Measurements from ENCODE around the gene AVL9.

AVL9 gene

GRCh38 chr7:32536016-32536415 lies 40.7 kb downstream of the AVL9 start:
- no peak overlapping the region for H3K4me3 ChIP-seq (ENCODE audit: low read length)
- TF ChIP-seq ZNF274 (IDR thresholded peaks at IDR 0.05; ENCODE audit: low read depth, low read length), result no peak

- no peak overlapping the region for H3K4me3 ChIP-seq (ENCODE audit: low read length)
- no peak for TF ChIP-seq ZNF274 (IDR thresholded peaks at IDR 0.05; ENCODE audit: low read depth, low read length)
Measured at GRCh38 chr7:32536585-32536984, 41.3 kb downstream of the AVL9 start.

DNA sequence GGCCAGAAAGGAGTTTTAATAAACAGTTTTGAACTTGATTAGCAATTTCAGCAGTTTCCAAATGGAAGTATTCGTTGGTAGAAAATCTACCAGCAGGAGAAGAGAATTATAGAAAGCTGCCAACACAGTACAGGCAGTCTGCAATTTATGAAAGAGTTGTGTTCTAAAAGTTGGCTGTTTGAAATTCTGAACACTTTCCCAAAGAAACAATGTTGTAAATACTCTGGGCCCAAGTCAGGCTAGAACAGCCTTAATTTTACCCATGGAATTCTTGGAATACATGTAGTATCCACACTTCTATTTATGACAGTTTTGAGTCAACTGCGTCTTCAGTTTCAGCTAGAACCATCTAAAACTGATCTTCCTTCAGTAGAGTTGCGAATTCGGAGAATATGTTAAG lies 42.5 kb downstream of the AVL9 start:
- TF ChIP-seq ZNF274 (IDR thresholded peaks at IDR 0.05; ENCODE audit: low read depth, low read length), result no peak

DNA sequence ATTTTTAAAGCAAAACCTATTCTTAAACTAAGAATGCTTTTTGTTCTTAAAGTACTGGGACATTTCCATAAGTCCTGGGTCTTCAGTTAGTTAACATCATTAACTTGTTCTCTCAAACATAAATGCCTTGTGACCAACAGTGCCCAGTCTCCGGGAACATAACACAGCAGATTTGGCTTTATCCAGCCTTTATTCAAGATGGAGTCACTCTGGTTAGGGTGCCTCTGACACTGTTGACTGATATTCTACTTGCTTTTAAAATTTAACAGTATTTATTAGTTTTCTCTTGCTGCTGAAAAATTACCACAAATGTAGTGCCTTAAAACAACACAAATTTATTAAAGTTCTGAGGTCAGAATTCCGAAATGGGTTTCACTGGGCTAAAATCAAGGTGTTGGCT lies 44.1 kb downstream of the AVL9 start:
- no peak overlapping the region for H3K4me3 ChIP-seq (ENCODE audit: low read length)
- no peak for TF ChIP-seq ZNF274 (IDR thresholded peaks at IDR 0.05; ENCODE audit: low read depth, low read length)

More for the DNA sequence above, 42.5 kb downstream of the AVL9 start:
- no peak overlapping the region for H3K4me3 ChIP-seq (ENCODE audit: low read length)

DNA sequence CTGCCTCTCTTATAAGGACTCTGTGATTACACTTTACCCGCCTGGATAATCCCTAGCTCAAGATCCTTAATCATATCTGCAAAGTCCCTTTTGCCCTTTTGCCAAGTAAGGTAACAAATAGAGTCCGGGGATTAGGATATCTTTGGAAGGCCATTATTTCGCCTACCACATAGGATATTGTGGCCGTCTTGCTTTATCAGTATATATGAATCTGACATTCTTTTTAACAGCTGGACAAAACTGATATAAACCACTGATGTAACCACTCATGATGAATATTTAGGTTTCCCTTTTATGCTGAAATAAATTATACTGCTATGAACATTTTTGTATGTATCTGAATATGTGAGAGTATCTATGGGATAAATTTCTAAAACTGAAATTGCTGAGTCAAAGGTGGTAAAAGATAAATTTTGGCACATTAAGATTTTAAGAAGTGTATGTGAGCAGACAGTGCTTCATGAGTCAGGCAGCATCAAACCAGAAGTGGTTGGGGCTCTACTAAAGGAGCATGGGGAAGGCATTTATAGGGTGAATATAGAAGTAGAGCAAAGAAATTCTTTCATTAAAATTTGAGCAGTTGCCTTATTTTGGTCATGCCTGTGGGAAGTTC lies 44.7 kb downstream of the AVL9 start:
- TF ChIP-seq ZNF274 (IDR thresholded peaks at IDR 0.05; ENCODE audit: low read depth, low read length), result no peak
- no peak overlapping the region for H3K4me3 ChIP-seq (ENCODE audit: low read length)

- TF ChIP-seq ZNF274 (IDR thresholded peaks at IDR 0.05; ENCODE audit: low read depth, low read length), result no peak
Measured at GRCh38 chr7:32542595-32542994, 47.3 kb downstream of the AVL9 start.

GRCh38 chr7:32559480-32559879 lies 64.2 kb downstream of the AVL9 start:
- no peak for TF ChIP-seq ZNF274 (IDR thresholded peaks at IDR 0.05; ENCODE audit: low read depth, low read length)
- no peak overlapping the region for H3K4me3 ChIP-seq (ENCODE audit: low read length)

More at GRCh38 chr7:32542595-32542994, 47.3 kb downstream of the AVL9 start:
- H3K4me3 ChIP-seq (ENCODE audit: low read length), result no peak overlapping the region

GRCh38 chr7:32560075-32560474 lies 64.8 kb downstream of the AVL9 start:
- no peak overlapping the region for H3K4me3 ChIP-seq (ENCODE audit: low read length)
- no peak for TF ChIP-seq ZNF274 (IDR thresholded peaks at IDR 0.05; ENCODE audit: low read depth, low read length)

GRCh38 chr7:32561613-32562012 lies 66.3 kb downstream of the AVL9 start:
- H3K4me3 ChIP-seq (ENCODE audit: low read length), result no peak overlapping the region
- no peak for TF ChIP-seq ZNF274 (IDR thresholded peaks at IDR 0.05; ENCODE audit: low read depth, low read length)

GRCh38 chr7:32564542-32564941 lies 69.3 kb downstream of the AVL9 start:
- H3K4me3 ChIP-seq (ENCODE audit: low read length), result no peak overlapping the region
- no peak for TF ChIP-seq ZNF274 (IDR thresholded peaks at IDR 0.05; ENCODE audit: low read depth, low read length)

GRCh38 chr7:32569388-32570289 lies 74.3 kb downstream of the AVL9 start:
- TF ChIP-seq ZNF274 (IDR thresholded peaks at IDR 0.05; ENCODE audit: low read depth, low read length), result no peak
- no peak overlapping the region for H3K4me3 ChIP-seq (ENCODE audit: low read length)

DNA sequence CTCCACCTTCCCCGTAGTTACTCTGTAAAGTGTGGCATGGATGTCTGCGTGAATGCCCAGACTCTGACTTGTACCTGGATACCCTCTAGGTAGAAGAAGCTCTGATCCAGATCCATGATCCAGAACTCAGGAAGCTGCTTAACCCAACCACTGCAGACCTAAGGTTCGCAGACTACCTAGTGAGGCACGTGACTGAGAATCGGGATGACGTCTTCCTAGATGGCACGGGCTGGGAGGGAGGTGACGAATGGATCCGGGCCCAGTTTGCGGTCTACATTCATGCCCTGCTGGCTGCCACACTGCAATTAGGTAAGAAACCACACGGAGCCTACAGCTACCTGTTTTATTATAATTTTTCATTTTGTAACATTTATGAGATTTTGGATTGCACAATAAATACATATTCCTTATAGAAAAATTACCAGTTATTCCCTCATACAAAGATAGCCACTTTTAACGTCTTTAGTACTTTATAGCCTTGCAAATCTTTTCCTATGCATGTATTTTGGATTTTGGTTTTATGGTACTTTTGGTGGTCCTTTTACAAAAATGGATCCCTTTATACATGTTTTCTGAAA lies 77.9 kb downstream of the AVL9 start:
- no peak overlapping the region for H3K4me3 ChIP-seq (ENCODE audit: low read length)
- TF ChIP-seq ZNF274 (IDR thresholded peaks at IDR 0.05; ENCODE audit: low read depth, low read length), result no peak

GRCh38 chr7:32574626-32575025 lies 79.3 kb downstream of the AVL9 start:
- no peak for TF ChIP-seq ZNF274 (IDR thresholded peaks at IDR 0.05; ENCODE audit: low read depth, low read length)
- no peak overlapping the region for H3K4me3 ChIP-seq (ENCODE audit: low read length)

GRCh38 chr7:32577421-32577820 lies 82.1 kb downstream of the AVL9 start:
- H3K4me3 ChIP-seq (ENCODE audit: low read length), result no peak overlapping the region
- TF ChIP-seq ZNF274 (IDR thresholded peaks at IDR 0.05; ENCODE audit: low read depth, low read length), result no peak

GRCh38 chr7:32579776-32580175 lies 84.5 kb downstream of the AVL9 start:
- no peak overlapping the region for H3K4me3 ChIP-seq (ENCODE audit: low read length)
- no peak for TF ChIP-seq ZNF274 (IDR thresholded peaks at IDR 0.05; ENCODE audit: low read depth, low read length)

All from GM08714 (cell line).